ENCODE measurements around the gene TFB2M.
"Not testable (repeated sequence)": the region's sequence is repeated elsewhere in the genome, so short reads cannot be mapped to it uniquely, and the experiment has no call there.

TFB2M gene

DNA sequence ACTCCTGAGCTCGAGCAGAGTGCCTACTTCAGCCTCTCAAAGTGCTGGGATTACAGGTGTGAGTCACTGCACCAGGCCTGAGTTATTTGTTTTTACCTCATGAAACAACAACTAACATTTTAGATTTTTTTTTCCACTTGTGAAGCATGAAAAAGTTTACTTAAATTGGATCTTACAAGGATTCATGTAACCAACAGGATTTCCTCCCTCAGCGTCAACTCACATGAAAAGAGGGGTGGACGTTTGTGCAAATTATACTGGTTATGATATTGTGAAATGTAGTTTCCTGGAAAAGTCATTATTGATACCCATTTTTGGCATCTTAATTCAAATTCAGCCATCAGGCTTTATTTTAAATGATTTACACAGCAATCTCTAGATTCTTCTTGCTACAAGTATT is 6.7 kb upstream of the TFB2M start:
- no peak for TF ChIP-seq ZNF274 (IDR thresholded peaks at IDR 0.05; ENCODE audit: low read depth, low read length)
- peak overlapping the region; percentile 36; the same call in 1 of the 2 replicates for H3K4me3 ChIP-seq (ENCODE audit: low read length)

DNA sequence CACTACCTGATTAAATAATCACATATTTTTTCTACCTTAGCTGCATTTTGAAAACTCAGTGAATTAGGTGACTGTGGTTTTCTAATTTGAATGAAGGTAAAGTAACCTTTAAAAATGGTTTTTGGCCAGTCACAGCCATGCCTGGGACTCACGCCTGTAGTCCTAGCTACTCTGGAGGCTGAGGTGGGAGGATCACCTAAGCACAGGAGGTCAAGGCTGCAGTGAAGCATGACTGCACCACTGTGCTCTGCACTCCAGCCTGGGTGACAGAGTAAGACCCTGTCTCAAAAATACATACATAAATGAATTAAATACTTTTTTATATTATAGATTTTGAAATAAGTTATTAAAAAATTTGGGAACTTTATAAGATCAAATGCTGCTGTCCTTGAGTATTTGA is 5.9 kb upstream of the TFB2M start:
- no peak for TF ChIP-seq ZNF274 (IDR thresholded peaks at IDR 0.05; ENCODE audit: low read depth, low read length)
- no peak overlapping the region for H3K4me3 ChIP-seq (ENCODE audit: low read length)

DNA sequence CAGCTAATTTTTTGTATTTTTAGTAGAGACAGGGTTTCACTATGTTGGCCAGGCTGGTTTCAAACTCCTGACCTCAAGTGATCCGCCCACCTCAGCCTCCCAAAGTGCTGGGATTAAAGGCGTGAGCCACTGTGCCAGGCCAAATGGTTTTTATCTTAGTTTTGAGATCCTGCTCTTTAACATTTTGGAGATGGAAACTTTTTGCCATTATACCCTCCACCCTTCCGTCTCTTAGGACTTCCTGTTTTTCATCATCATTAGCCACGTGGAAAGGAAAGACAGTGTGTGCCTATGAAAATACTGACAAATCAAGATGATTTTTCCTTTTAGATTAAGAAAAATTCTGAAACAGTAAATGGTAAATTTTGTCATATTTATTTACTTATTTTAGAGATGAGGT is 5.2 kb upstream of the TFB2M start:
- not testable (repeated sequence) for H3K4me3 ChIP-seq (ENCODE audit: low read length)

DNA sequence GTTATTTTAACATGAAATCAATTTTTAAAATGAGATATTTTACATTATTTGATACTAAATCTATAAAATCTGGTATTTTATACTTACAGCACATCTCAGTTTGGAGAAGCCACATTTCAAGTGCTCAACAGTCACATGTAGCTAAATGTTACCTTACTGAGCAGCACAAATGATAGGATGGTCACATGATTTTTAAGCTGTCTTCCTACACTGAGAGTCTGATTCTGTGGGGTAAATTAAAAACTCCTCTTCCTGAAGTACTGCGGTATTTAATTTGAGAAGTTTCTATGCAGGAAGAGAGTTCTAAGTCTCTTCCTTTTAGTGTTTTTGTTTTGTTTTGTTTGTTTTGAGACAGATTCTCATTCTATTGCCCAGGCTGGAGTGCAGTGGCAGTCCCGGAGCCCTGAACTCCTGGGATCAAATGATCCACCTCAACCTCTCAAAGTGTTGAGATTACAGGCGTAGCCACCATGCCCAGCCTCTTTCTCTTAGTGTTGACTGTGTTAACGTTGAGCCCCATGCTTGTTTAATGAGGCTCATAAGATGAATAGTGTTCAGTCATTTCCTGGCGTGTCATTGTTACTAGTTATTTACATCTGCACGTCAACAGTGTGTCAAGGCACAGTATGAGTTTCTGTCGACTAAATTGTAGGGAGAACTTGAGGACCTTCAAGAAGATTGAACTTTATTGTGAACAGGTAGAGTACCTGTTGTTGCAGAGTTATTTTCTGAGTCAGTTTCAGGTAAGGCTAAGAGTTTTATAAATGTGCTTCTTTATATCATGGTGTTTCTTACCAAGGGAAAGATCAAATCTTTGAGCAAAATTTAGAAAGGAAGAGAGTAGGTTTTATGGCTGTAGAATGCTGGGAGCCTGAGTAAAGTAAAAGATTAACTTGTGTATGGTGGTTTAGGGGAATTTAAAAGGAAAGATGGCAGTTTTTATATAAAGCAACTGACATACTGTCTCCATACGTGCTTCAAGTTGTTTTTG is 3.5 kb upstream of the TFB2M start:
- no peak for TF ChIP-seq ZNF274 (IDR thresholded peaks at IDR 0.05; ENCODE audit: low read depth, low read length)
- peak overlapping the region; percentile 54 for H3K4me3 ChIP-seq (ENCODE audit: low read length)

DNA sequence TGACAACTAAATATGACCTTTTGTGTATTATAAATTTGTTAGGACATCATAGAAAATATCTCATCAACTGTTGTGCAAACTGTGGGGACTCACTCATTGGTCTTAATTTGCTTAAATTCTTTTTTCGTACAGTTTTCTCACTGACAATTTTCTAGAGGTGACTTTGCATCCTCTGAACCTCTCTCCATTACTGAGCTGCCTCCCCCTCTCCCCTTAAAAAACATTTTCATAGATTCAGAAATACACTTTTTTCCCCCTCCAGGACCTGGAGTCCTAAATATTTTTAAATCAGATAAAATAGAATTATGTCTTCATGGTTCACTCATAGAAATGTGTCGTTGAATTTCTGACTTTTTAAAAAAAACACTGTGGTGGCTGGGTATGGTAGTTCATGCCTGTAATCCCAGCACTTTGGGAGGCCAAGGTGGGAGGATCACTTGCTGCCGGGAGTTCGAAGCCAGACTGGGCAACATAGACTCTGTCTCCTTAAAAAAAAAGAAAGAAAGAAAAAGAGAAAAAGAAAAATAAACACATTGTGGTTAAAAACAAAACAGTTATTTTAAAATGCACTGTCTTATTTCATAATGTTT is 1.7 kb upstream of the TFB2M start:
- H3K4me3 ChIP-seq (ENCODE audit: low read length): peak overlapping the region; percentile 97
- TF ChIP-seq ZNF274 (IDR thresholded peaks at IDR 0.05; ENCODE audit: low read depth, low read length): no peak

DNA sequence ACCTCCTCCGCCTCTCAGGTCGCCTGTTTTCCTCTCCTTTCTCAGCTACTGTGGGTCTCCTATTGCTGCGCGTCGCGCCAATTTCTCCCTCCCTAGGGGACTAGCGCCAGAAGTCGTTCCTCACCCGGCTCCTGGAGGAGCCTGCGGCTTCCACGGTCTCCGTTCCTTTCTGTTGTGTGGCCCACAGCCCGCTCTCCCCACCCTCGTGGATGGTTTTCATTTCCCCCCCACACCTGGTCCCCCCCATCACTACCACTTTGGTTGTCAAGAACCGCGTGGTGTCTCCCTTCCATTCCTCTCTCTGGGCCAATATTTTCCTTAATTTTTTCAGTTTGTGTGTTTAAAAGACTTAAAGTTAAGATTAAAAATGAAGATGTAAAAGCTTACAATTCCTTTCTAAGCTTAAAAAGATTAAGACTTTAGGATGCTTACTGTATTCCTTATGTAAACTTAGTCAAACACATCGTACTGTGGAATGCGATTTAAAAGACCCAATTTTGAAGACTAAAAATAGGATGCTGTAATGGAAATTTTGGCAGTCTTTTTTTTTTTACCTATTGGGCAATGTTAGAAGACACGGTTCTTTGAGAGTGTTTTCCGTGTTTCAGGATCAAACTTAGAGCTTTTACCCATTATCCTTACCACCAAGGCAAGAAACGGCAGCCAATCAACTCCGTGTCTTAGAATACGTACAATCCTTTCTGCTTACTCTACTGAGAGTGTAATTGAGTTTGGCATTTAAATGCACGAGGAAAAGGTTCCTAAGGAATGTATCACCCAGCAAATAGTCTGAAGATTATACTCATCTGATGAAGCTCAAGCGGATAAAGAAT is 968 bp upstream of the TFB2M start:
- H3K4me3 ChIP-seq (ENCODE audit: low read length): peak overlapping the region; percentile 97
- TF ChIP-seq ZNF274 (IDR thresholded peaks at IDR 0.05; ENCODE audit: low read depth, low read length): no peak

DNA sequence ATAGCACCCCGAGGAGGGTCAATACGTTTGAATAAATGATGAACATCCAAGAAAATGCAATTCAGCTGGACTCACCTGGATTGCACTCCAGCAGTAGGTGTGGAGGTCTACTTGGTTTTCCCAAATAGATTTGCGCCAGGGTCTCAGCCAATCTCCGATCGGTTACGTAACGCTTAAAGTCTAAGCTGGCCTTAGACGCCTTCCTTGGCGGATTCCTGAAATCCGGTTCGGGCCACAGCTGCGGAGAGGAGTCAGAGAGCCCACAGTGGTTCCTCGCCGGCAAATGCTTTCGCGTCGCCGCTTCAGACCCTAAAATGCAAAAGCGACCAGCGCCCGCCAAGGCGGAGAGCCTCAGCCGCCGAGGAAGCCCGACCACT is 322 bp downstream of the TFB2M start:
- no peak for TF ChIP-seq ZNF274 (IDR thresholded peaks at IDR 0.05; ENCODE audit: low read depth, low read length)
- peak overlapping the region; percentile 91 for H3K4me3 ChIP-seq (ENCODE audit: low read length)

DNA sequence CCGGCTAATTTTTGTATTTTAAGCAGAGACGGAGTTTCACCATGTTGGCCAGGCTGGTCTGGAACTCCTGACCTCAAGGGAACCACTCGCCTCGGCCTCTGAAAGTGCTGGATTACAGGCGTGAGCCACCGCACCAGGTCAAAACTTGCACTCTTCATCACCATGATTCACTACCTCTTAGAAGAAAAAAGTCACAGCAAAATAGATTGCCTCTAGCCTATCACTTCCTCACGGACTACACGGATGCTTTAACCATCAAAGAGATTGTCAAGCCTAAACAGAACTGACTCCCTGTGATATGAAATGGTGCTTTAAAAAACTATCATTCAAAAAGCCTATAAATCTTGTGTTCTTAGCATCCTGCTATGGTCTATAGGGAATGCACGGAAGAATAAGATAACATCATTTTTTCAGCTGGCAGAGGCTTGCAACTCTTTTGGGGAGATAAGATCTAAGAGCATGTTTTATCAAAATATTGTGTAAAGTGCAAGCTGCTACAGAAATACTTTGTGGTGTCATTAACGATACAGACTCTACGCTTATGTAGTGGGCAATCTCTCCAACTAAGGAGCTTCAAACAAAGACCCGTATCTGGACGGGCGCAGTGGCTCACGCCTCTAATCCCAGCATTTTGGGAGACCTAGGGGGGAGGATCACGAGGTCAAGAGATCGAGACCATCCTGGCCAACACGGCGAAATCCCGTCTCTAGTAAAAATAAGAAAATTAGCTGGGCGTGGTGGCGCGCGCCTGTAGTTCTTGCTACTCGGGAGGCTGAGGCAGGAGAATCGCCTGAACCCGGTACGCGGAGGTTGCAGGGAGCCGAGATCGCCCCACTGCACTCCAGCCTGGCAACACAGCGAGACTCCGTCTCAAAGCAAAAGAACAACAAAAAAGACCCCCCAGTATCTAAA is 966 bp downstream of the TFB2M start:
- TF ChIP-seq ZNF274 (IDR thresholded peaks at IDR 0.05; ENCODE audit: low read depth, low read length): no peak
- peak overlapping the region; percentile 91 for H3K4me3 ChIP-seq (ENCODE audit: low read length)

DNA sequence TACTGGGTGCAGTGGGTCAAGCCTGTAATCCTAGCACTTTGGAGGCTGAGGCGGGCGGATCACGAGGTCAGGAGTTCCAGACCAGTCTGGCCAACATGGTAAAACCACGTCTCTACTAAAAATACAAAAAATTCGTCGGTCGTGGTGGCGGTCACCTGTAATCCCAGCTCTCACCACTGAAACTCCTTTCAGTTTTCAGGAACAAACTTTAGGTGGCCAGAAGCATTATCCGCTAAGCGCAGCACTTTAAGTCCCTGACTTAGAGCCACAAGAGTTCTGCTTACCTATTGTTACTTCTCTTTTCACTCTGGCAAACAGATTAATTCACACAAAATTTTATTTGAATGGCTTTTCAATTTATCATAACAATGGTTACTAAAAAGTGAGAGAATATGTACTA is 5.2 kb downstream of the TFB2M start:
- H3K4me3 ChIP-seq (ENCODE audit: low read length): not testable (repeated sequence)

DNA sequence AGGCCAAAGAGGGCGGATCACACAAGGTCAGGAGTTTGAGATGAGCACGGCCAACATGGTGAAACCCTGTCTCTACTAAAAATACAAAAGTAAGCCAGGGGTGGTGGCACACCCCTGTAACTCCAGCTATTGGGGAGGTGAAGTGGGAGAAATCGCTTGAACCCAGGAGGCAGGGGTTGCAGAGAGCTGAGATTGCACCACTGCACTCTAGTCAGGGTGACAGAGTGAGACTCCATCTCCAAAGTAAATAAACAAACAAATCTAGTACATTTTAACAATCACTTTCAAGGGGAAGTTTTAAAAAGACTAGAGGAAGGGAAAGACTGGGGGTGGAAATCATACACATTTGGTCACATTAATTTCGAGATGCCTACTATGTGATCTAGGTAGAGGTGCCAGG is 6.8 kb downstream of the TFB2M start:
- H3K4me3 ChIP-seq (ENCODE audit: low read length): no peak overlapping the region

DNA sequence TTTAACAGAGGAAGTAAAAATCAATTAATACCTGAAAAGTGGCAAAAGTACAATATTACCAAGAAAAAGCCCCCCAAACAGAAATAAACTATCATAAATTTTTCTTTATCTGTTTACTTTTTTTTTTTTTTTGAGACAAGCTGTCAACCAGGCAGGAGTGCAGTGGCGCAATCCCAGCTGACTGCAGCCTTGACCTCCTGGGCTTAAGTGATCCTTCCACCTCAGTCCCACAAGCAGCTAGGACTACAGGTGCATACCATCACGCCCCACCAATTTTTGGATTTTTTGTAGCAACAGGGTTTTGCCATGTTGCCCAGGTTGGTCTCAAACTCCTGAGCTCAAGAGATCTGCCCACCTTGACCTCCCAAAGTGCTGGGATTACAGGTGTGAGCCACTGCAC is 8.0 kb downstream of the TFB2M start:
- H3K4me3 ChIP-seq (ENCODE audit: low read length): no peak overlapping the region
- no peak for TF ChIP-seq ZNF274 (IDR thresholded peaks at IDR 0.05; ENCODE audit: low read depth, low read length)

More for the DNA sequence above, 6.8 kb downstream of the TFB2M start:
- no peak for TF ChIP-seq ZNF274 (IDR thresholded peaks at IDR 0.05; ENCODE audit: low read depth, low read length)

DNA sequence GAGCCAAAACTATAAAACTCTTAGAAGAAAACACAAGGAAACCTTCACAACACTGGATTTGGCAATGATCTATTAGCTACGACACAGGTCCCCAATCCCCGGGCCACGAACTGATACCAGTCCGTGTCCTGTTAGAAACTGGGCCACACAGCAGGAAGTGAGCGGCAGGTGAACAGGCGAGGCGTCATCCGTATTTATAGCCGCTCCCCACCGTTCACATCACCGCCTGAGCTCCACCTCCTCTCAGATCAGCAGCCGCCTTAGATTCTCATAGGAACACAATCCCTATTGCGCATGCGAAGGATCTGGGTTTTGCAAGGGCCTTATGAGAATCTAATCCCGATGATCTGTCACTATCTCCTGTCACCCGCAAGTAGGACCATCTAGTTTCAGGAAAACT is 11.9 kb downstream of the TFB2M start:
- TF ChIP-seq ZNF274 (IDR thresholded peaks at IDR 0.05; ENCODE audit: low read depth, low read length): no peak
- no peak overlapping the region for H3K4me3 ChIP-seq (ENCODE audit: low read length)

DNA sequence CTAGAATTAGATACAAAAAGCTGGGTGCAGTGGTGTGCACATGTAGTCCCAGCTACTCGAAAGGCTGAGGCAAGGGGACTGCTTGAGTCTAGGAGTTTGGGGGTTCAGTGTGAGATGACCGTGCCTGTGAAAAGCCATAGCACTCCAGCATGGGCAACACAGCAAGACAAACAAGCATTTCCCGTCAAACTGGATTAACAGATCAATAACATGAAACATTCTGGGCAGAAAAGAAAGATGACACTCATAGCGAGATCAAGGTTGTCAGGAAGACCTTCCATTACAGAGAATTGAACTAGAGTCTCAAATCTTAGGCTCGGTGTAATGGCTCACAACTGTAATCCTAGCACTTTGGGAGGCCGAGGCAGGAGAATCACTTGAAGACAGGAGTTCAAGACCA is 14.0 kb downstream of the TFB2M start:
- TF ChIP-seq ZNF274 (IDR thresholded peaks at IDR 0.05; ENCODE audit: low read depth, low read length): no peak
- H3K4me3 ChIP-seq (ENCODE audit: low read length): no peak overlapping the region

DNA sequence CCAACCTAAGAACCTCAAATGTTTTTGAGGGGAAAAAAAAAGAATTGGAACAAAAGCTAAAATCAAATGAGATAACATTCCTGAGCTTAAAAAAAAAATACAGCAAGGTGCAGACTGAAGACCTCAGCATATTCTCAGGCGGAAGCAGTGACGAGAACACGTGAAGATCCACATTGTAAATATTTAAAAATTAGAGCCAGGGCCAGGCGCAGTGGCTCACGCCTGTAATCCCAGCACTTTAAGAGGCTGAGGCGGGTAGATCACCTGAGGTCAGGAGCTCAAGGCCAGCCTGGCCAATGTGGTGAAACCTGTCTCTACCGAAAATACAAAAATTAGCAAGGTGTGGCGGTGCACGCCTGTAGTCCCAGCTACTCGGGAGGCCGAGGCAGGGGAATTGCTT is 15.7 kb downstream of the TFB2M start:
- no peak for TF ChIP-seq ZNF274 (IDR thresholded peaks at IDR 0.05; ENCODE audit: low read depth, low read length)
- H3K4me3 ChIP-seq (ENCODE audit: low read length): no peak overlapping the region

Data from GM08714 (cell line).